Activated CD8-positive, alpha-beta T cell treated with anti-CD3 and anti-CD28 coated beads, Interleukin-2, amount 10 ng/mL, durations not matched to agents 7 days and 5 days (primary cell): ENCODE data around the gene NUDCD3. TPM values are rescaled to one million over a fixed set of nuclear protein-coding genes. Genes with fewer than 3 reads are reported as not detected.

ENCODE experiments used
- ATAC-seq: fragments of 150-1000 bp; cut with Tn5 transposase; one replicate; pipeline ENCODE4 v1.10.0; 2021; ENCODE audit warnings: moderate library complexity
- CTCF ChIA-PET: fragments of 350-600 bp; sonication (Branson Sonifier 250); formaldehyde crosslinking; loops from one replicate; lab custom pipeline; 2021; ENCODE audit warnings: antibody characterized with exemption; lab: Charles Lee
- POLR2A ChIA-PET: fragments of 350-600 bp; sonication (Branson Sonifier 250); formaldehyde crosslinking; loops from one replicate; lab custom pipeline; 2021; ENCODE audit warnings: antibody characterized with exemption; lab: Charles Lee
- DNase-seq: peaks from one replicate; pipeline ENCODE4 v3.0.0-alpha.2; 2020
- H3K27ac Mint-ChIP-seq: one replicate; pipeline ENCODE4 v1.8.0; 2021; ENCODE audit warnings: mild to moderate bottlenecking, mixed read lengths
- H3K27me3 Mint-ChIP-seq: one replicate; pipeline ENCODE4 v1.8.0; 2021; ENCODE audit warnings: low read depth, mixed read lengths
- H3K36me3 Mint-ChIP-seq: one replicate; pipeline ENCODE4 v1.8.0; 2021; ENCODE audit warnings: low read depth, mixed read lengths
- H3K4me1 Mint-ChIP-seq: one replicate; pipeline ENCODE4 v1.8.0; 2021; ENCODE audit warnings: low read depth, mixed read lengths
- H3K4me3 Mint-ChIP-seq: one replicate; pipeline ENCODE4 v1.8.0; 2021; ENCODE audit warnings: mild to moderate bottlenecking, mixed read lengths
- H3K9me3 Mint-ChIP-seq: one replicate; pipeline ENCODE4 v1.8.0; 2022; ENCODE audit warnings: mixed read lengths; ENCODE audit not compliant: insufficient read depth
- total RNA-seq, 2 experiments: library from RNA; stranded (reverse); gene quantifications; one replicate each; pipeline ENCODE4 v1.2.3, GENCODE V29; 2021

Gene NUDCD3
- total RNA-seq, 2 experiments from 2014 or later: 80.7 to 84.0 TPM

DNA sequence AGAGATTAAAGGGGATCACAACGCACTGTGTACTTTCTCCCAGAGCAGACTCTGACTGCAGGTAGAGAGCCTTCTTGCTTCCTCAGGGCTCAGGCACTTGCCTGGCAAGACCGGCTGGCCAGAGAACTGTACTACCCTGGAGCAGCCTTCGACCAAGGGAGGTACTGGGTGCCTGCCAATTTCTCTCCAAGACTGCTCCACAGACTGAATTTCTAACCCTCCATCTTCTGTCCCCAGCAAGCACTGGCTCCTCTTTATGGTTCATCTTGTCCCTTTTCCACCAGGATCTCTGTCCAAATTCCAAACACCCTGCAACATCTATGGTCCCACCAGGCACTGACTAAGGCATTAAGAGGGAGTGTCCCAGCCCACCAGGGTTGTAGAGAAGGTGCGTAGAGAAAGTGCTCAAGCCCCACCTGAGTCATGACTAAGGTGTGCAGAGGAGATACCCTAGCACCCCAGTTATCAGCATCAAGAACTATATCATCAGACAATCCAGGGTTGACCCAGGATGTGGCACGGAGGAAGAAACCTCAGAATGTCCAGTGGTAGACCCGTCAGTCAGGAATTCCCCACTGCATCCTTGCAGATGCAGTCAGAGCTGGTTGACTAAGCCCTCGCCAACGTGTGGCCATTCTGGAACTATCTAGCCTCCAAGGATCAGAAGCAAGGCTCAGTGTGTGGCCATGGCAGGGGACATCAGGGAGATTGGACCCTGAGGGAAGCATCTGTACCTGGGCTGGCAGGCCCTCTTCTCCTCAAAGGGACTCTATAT is 104.1 kb downstream of the NUDCD3 start:
- DNase-seq: no peak
- no peak for ATAC-seq
- Mint-ChIP-seq H3K36me3 (peaks cover 22% of the 10 kb centered on the region), H3K27me3 (no peaks in the 10 kb centered on the region), H3K9me3 (no peaks in the 10 kb centered on the region), H3K27ac (no peak overlapping the region), H3K4me1 (no peaks in the 10 kb centered on the region), H3K4me3 (no peak overlapping the region)
- CTCF ChIA-PET: no interaction called here
- POLR2A ChIA-PET: no interaction called here

DNA sequence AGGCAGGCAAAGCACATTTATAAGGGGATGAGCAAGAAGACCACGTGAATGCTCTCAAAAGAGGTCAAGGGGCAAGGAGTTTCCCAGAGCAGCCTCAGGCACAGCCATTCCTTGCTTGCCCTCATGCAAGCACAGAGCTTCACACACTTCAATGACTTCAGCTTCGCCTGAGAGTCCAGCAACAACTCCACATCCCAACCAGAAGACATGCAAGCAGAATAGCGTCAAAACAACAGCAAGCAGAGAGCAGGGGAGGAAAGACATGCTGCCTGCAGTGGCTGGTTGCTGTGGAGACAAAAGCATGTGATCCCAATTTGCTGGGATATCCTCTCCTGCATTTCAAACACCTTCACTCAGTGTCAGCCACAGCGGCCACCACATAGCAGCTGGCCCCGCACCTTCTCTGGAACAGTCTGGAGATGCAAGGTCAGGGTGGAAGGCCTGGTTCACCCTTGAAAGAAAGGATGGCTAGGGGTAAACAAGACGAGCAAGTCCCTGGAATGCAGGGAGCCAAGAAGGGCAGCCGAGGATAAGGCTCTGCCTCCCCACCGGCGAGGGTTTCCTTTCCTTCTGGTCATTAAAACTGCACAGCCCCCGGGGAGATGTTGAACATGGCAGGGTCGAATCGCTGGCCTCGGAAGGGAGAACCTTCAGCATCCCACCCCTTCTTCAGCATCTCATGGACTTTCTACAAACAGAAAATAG is 104.9 kb downstream of the NUDCD3 start:
- no peak for ATAC-seq
- peaks cover 19% of the 10 kb centered on the region for H3K36me3 Mint-ChIP-seq
- H3K4me1 Mint-ChIP-seq: no peaks in the 10 kb centered on the region
- DNase-seq: peak; percentile 14
- no peaks in the 10 kb centered on the region for H3K9me3 Mint-ChIP-seq
- POLR2A ChIA-PET: no interaction called here
- CTCF ChIA-PET: no interaction called here
- no peak overlapping the region for H3K27ac Mint-ChIP-seq
- H3K4me3 Mint-ChIP-seq: no peak overlapping the region
- no peaks in the 10 kb centered on the region for H3K27me3 Mint-ChIP-seq

DNA sequence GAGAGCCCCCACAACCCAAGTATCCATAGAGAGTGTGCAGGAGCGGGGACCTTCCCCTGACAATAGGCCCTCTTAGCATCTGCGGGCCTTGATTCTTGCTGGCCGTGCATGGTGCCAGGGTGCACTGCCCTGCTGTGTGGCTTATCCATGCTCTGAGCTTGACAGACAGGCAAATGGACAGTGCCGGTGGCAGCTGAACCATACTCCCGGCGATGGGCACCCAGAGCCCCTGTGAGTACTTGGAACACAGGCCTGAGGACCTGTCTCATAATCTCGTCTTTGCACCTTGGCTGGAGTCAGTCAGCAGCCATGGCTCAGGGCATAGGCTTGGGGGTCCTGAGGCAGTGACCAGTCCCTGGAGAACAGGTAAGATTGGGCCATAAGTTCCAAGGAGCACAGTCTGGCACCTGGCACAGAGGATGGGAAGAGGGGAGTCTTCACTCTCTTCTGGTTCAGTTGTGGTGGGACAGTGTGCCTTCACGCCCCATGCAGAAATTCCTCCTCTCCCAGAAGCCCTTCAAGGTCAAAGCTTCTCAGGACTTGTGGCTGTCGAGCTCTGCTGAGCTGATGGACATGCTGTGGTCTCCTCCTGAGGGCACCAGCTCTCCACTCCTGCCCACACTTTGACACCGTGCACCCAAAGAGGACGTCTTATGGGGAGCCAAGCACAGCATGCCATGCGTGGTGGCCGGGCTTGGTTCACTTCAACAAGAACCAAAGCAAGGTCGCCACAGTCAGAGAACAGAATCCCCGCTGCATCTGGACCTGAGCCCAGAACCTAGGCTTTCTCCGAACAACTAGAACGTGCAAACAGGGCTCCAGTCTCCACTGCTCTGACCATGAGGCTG is 105.6 kb downstream of the NUDCD3 start:
- H3K27ac Mint-ChIP-seq: no peak overlapping the region
- H3K4me1 Mint-ChIP-seq: no peaks in the 10 kb centered on the region
- no peaks in the 10 kb centered on the region for H3K27me3 Mint-ChIP-seq
- DNase-seq: peak; percentile 18
- ChIA-PET CTCF (no interaction called here), POLR2A (no interaction called here)
- H3K36me3 Mint-ChIP-seq: peaks cover 15% of the 10 kb centered on the region
- no peak for ATAC-seq
- no peak overlapping the region for H3K4me3 Mint-ChIP-seq
- no peaks in the 10 kb centered on the region for H3K9me3 Mint-ChIP-seq

DNA sequence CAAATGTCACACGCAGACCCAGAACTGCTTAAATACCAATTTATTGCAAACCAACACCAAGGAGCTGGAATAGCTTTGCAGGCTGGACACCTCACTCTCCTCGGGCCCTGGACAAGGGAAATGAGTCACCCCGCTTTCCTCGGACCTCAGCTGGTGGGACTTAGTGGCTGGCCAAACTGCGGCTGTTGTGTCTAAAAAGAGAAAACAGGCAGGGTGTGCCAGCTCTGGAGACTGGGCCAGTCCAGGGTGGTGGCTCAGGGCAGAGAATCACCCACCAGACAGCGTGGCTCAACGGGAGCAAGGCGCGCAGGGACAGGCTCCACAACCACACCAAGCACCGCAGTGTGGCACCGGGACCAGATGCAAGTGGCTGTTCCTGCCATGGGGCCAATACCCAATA is 106.9 kb downstream of the NUDCD3 start:
- ChIA-PET POLR2A (no interaction called here), CTCF (interaction anchor here (1.4 kb wide), 1 partner anchor 15 kb away, joined by 3 read pairs; no protein-coding TSS in a partner anchor)
- Mint-ChIP-seq H3K36me3 (peaks cover 13% of the 10 kb centered on the region), H3K4me1 (peaks cover 3% of the 10 kb centered on the region), H3K9me3 (no peaks in the 10 kb centered on the region), H3K27me3 (no peaks in the 10 kb centered on the region), H3K4me3 (no peak overlapping the region), H3K27ac (no peak overlapping the region)
- ATAC-seq (no peak), DNase-seq (peak; percentile 14)

DNA sequence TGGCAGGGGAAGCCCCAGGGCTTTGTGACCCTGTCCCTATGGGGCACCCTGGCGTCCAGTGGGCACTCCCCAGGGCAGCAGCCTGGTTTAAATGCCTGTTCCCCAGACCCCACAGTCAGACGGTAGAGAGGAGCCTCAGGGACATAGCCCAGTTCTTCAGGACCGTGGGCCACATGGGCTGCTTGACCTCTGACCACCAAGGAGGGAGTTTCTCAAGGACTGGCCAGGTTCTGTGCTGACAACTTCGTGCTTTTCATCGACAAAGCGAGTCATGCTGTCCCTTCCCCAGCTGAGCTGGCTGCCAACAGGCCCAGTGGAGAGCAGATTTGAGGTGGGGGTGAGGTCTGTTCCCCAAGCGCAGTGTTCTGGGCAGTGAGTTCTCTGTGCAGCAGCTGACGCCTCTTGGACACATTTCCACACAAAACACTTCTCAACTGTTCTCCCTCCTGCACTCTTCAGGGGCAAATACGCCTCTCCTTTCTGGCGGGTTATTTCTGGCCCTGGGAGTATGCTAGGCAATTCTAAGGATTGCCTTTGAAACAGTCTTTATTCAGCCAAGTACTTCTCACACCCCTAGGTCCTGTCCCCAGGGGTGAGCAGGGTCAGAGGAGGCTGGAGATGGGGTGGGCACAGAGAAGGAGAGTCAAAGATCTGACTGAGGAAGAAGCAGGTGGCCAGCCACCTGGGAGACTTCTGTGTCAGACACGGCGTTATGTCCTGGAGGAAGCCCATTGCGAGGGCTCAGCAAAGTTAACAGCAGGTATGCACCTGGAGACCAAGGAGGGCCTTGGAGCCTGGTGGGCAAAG is 107.8 kb downstream of the NUDCD3 start:
- Mint-ChIP-seq H3K4me3 (no peak overlapping the region), H3K36me3 (peaks cover 9% of the 10 kb centered on the region), H3K27me3 (no peaks in the 10 kb centered on the region), H3K9me3 (no peaks in the 10 kb centered on the region), H3K4me1 (peaks cover 3% of the 10 kb centered on the region), H3K27ac (no peak overlapping the region)
- ATAC-seq: no peak
- ChIA-PET POLR2A (no interaction called here), CTCF (interaction anchor here (1.4 kb wide), 1 partner anchor 14 kb away, joined by 3 read pairs; no protein-coding TSS in a partner anchor)
- no peak for DNase-seq

DNA sequence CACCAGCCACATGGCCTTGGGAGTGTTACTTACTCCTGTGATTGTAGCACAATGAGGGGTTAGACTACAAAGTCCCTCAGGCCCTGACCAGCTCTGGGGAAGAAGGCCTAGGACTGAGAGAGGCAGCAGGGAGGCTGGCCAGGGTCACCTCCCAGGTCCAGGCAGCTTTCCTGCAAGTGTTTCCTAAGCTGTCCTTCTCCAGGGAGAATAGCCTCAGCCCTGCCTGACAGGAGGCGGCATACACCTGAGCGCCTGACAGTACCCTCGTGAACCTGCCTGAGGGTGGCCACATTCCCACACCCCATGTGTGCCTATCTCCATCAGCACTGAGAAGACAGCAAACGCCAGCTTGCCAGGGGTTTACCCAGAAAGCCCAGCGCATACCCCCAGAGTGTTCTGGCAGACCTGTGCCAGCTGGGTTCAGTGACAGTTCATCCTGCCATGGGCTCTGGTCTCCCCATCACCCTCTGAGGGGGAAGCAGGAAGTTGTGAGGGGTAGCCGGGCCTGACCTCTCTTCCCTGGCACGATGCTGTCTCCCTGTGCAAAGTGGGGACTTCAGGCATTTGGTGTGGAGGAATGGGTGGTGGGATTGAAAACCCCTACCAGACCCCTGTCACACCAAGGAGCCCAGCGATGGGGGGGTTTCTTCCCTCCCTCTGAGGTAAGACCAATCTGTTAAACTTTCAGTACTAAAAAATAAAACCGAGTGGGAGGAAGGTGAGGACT is 108.8 kb downstream of the NUDCD3 start:
- no peak overlapping the region for H3K27ac Mint-ChIP-seq
- H3K4me3 Mint-ChIP-seq: no peak overlapping the region
- H3K27me3 Mint-ChIP-seq: no peaks in the 10 kb centered on the region
- POLR2A ChIA-PET: no interaction called here
- DNase-seq (no peak), ATAC-seq (no peak)
- CTCF ChIA-PET: no interaction called here
- H3K36me3 Mint-ChIP-seq: peaks cover 8% of the 10 kb centered on the region
- peaks cover 3% of the 10 kb centered on the region for H3K4me1 Mint-ChIP-seq
- H3K9me3 Mint-ChIP-seq: no peaks in the 10 kb centered on the region

DNA sequence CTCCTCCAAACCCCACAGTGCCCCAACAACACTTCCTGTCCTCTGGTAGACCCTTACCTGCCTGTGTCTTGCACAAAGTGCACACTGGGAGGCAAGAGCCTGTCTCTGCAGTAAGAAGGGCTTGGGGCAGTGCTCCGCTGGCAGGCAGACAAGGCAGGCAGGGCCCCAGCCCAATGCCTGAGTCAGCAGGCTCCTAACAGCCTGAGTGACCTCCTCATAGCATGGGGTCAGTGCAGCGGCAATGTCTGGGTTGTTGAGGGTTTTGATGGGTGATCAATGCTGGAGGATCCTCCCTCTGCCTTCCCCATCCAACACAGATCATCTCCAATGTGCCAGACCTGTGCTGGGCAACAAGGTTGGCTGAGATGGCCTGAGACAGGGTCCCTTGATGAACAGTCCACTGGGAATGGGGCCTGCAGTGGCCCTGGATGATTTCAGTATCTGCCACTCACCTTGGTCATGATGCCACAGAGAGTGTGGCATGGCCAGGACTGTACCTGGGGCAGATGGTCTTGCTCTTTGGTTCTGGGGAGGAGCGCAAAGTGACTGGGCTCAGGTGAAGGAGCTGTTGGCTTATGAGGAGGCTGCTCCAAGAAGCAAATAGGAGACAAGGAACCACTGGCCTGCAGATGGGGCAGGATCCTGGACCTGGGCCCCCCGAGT is 109.5 kb downstream of the NUDCD3 start:
- CTCF ChIA-PET: no interaction called here
- no peaks in the 10 kb centered on the region for H3K27me3 Mint-ChIP-seq
- H3K4me1 Mint-ChIP-seq: peaks cover 3% of the 10 kb centered on the region
- H3K9me3 Mint-ChIP-seq: no peaks in the 10 kb centered on the region
- DNase-seq: no peak
- POLR2A ChIA-PET: no interaction called here
- no peak for ATAC-seq
- no peak overlapping the region for H3K4me3 Mint-ChIP-seq
- H3K36me3 Mint-ChIP-seq: peaks cover 8% of the 10 kb centered on the region
- no peak overlapping the region for H3K27ac Mint-ChIP-seq

DNA sequence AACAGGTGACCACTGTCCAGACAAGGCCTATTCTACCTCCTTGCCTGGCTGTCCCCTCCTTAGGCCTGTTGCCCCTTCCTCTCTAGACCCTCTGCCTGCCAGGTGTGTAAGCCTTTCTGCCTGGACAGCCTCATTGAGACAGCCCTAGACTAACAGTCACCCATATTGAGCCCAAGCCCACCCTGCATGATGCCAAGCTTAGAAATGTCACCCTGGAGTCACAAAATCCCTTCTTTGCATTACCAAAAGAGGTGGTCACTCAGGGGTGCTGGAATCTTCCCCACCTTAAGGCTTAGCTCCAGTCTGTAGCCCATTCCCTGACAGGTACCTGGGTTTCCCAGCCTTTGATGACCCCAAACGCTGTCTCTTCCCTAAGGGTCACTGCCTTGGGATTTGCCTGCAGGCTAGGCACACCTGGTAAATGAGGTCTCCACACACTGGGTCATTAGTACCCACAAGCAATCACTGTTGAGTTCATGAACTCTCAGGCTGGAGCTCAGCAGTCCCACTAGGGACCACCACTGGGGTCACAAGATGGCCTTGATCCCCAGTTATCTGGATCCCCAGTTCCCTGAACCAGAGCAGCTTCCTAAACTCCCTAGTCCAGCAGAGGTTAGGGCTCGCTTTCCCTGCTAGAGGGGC is 110.1 kb downstream of the NUDCD3 start:
- ATAC-seq (no peak), DNase-seq (no peak)
- ChIA-PET CTCF (no interaction called here), POLR2A (no interaction called here)
- Mint-ChIP-seq H3K36me3 (peaks cover 6% of the 10 kb centered on the region), H3K27me3 (no peaks in the 10 kb centered on the region), H3K9me3 (no peaks in the 10 kb centered on the region), H3K4me1 (peaks cover 3% of the 10 kb centered on the region), H3K27ac (no peak overlapping the region), H3K4me3 (no peak overlapping the region)

DNA sequence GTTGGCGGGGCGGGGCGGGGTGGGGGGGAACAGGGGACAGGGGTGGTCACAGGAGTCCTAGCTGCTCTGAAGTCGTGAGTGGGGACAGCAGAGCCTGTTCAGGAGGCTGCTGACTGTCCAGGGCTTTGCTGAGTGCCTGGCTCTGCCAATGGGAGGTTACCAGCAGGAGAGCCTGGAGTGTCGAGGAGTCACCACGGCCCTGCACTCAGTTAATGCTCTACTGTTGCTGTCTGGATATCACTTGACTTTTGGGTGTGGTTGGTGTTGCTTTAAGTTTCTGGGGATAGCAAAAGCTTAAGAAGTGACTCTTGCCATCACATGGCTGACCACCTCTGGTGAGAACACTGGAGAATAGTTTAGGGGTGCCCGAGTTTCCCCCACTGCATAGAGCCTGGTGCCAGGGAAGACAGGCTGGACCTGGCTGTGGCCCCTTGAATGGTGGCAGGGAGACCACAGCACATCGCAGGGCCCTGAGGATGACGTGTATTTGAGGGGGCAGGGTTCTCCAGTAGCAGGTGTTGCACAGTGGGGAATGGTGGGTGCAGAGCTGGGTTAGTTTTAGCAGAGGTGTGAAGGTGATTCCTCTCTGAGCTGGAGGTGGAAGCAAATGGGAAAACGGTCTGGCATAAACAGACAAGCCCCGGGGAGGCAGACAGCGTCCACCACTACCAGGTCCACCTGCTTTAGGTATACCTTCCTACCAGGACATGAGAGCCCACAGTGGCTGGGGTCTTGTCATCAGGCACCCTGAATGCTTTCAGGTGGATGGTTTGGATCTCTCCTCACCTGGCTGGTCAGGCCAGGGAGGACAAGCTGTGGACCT is 110.9 kb downstream of the NUDCD3 start:
- no peak overlapping the region for H3K4me3 Mint-ChIP-seq
- H3K9me3 Mint-ChIP-seq: no peaks in the 10 kb centered on the region
- ATAC-seq (no peak), DNase-seq (no peak)
- no peak overlapping the region for H3K27ac Mint-ChIP-seq
- ChIA-PET POLR2A (interaction anchor here (1.2 kb wide), 1 partner anchor 82 kb away, joined by 4 read pairs; no protein-coding TSS in a partner anchor), CTCF (no interaction called here)
- no peaks in the 10 kb centered on the region for H3K27me3 Mint-ChIP-seq
- peaks cover 3% of the 10 kb centered on the region for H3K4me1 Mint-ChIP-seq
- H3K36me3 Mint-ChIP-seq: no peaks in the 10 kb centered on the region
